ENCODE data around the gene IL36RN. TPM values are rescaled to one million over a fixed set of nuclear protein-coding genes. Genes with fewer than 3 reads are reported as not detected.

IL36RN gene
- total and polyA plus RNA-seq, 2 of the 13 experiments (the other 11 are each of a cell fraction or from before 2014, with no cell fraction given) = not detected

DNA sequence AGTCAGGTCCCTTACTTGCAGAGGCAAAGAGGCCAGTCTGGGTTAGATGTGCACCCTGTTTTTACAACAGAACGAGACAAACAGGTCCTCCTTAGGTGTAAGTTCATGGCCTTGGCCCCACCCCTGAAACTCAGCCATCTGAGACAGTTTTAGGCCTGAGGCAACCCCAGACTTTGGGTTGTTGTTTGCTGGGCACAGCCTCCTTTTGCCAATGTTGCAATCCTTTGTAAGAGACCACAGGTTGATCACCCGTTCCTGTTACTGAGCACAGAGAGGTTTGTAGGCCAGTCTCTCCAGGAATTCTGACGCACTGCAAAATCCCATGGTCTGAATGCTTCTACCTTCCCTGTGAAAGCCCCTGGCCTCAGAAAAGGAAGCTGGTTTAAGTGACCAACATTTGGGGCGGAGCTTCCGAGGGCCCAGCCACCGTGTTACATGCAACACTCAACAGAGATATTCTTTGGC lies 52.9 kb downstream of the IL36RN start (continued):
- TF ChIP-seq, protein P1, sequence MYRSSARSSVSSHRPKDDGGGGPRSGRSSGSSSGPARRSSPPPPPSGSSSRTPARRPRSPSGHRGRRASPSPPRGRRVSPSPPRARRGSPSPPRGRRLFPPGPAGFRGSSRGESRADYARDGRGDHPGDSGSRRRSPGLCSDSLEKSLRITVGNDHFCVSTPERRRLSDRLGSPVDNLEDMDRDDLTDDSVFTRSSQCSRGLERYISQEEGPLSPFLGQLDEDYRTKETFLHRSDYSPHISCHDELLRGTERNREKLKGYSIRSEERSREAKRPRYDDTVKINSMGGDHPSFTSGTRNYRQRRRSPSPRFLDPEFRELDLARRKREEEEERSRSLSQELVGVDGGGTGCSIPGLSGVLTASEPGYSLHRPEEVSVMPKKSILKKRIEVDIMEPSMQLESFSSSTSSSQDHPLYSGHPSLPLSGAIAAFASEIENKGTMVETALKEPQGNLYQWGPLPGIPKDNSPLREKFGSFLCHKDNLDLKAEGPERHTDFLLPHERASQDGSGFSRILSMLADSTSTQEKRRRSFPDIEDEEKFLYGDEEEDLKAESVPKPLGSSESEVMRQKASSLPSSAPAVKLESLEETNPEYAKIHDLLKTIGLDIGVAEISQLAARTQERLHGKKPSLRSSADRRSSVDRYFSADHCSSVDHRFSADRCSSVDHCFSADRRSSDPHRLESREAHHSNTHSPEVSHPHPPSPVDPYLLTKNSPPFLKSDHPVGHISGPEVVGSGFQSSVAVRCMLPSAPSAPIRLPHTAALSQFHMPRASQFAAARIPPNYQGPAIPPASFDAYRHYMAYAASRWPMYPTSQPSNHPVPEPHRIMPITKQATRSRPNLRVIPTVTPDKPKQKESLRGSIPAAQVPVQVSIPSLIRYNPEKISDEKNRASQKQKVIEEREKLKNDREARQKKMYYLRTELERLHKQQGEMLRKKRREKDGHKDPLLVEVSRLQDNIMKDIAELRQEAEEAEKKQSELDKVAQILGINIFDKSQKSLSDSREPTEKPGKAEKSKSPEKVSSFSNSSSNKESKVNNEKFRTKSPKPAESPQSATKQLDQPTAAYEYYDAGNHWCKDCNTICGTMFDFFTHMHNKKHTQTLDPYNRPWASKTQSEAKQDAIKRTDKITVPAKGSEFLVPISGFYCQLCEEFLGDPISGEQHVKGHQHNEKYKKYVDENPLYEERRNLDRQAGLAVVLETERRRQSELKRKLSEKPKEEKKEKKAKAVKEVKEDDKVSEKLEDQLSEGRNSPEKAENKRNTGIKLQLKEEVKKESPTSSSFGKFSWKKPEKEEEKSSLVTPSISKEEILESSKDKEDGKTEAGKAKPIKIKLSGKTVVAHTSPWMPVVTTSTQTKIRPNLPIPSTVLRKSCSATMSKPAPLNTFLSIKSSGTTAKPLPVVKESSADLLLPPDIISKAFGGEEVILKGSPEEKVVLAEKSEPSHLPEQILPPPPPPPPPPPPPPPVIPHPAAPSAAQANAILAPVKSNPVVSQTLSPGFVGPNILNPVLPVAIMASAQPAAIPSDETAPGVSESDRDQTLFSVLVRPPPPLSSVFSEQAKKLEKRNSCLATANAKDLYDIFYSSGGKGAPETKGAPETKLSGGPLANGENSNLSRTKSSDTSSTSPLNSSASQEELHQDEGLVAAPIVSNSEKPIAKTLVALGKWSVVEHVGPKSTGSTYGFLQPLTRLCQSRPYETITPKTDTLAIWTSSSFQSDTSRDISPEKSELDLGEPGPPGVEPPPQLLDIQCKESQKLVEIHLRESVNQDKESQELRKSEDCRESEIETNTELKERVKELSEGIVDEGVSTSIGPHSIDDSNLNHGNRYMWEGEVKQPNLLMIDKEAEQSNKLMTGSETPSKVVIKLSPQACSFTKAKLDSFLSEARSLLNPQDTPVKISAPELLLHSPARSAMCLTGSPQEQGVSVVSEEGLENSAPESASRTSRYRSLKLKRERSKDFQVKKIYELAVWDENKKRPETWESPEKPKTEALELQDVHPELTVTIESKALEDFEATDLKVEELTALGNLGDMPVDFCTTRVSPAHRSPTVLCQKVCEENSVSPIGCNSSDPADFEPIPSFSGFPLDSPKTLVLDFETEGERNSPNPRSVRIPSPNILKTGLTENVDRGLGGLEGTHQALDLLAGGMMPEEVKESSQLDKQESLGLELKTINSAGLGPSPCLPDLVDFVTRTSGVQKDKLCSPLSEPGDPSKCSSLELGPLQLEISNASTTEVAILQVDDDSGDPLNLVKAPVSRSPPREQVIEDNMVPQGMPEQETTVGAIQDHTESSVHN (CRISPR knock-in tag; IDR thresholded peaks at IDR 0.05) = no peak
- TF ChIP-seq, protein P2, sequence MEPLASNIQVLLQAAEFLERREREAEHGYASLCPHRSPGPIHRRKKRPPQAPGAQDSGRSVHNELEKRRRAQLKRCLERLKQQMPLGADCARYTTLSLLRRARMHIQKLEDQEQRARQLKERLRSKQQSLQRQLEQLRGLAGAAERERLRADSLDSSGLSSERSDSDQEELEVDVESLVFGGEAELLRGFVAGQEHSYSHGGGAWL (CRISPR knock-in tag; IDR thresholded peaks at IDR 0.05) = no peak
- TF ChIP-seq, protein P3, sequence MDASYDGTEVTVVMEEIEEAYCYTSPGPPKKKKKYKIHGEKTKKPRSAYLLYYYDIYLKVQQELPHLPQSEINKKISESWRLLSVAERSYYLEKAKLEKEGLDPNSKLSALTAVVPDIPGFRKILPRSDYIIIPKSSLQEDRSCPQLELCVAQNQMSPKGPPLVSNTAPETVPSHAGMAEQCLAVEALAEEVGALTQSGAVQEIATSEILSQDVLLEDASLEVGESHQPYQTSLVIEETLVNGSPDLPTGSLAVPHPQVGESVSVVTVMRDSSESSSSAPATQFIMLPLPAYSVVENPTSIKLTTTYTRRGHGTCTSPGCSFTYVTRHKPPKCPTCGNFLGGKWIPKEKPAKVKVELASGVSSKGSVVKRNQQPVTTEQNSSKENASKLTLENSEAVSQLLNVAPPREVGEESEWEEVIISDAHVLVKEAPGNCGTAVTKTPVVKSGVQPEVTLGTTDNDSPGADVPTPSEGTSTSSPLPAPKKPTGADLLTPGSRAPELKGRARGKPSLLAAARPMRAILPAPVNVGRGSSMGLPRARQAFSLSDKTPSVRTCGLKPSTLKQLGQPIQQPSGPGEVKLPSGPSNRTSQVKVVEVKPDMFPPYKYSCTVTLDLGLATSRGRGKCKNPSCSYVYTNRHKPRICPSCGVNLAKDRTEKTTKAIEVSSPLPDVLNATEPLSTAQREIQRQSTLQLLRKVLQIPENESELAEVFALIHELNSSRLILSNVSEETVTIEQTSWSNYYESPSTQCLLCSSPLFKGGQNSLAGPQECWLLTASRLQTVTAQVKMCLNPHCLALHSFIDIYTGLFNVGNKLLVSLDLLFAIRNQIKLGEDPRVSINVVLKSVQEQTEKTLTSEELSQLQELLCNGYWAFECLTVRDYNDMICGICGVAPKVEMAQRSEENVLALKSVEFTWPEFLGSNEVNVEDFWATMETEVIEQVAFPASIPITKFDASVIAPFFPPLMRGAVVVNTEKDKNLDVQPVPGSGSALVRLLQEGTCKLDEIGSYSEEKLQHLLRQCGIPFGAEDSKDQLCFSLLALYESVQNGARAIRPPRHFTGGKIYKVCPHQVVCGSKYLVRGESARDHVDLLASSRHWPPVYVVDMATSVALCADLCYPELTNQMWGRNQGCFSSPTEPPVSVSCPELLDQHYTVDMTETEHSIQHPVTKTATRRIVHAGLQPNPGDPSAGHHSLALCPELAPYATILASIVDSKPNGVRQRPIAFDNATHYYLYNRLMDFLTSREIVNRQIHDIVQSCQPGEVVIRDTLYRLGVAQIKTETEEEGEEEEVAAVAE (CRISPR knock-in tag; IDR thresholded peaks at IDR 0.05; ENCODE audit: borderline replicate concordance) = no peak
- TF ChIP-seq CEBPG (CRISPR knock-in tag; IDR thresholded peaks at IDR 0.05) (peak; percentile 59; the same call in 1 of the 2 replicates), TOPORS (CRISPR knock-in tag; IDR thresholded peaks at IDR 0.05) (no peak), FOXK1 (CRISPR knock-in tag; IDR thresholded peaks at IDR 0.05; ENCODE audit: borderline replicate concordance, low read depth) (no peak), MXD4 (CRISPR knock-in tag; IDR thresholded peaks at IDR 0.05) (no peak), SAP130 (CRISPR knock-in tag; IDR thresholded peaks at IDR 0.05; ENCODE audit: low read depth) (no peak), ZNF776 (CRISPR knock-in tag; IDR thresholded peaks at IDR 0.05) (no peak), SRSF4 (IDR thresholded peaks at IDR 0.05; ENCODE audit: low read depth, low read length, poor library complexity, severe bottlenecking) (no peak), U2AF1 (optimal IDR thresholded peaks at IDR 0.05; ENCODE audit: low read depth, low read length) (no peak), BCL6 (CRISPR knock-in tag; IDR thresholded peaks at IDR 0.05) (peak; percentile 81)
- TF ChIP-seq, protein P4, sequence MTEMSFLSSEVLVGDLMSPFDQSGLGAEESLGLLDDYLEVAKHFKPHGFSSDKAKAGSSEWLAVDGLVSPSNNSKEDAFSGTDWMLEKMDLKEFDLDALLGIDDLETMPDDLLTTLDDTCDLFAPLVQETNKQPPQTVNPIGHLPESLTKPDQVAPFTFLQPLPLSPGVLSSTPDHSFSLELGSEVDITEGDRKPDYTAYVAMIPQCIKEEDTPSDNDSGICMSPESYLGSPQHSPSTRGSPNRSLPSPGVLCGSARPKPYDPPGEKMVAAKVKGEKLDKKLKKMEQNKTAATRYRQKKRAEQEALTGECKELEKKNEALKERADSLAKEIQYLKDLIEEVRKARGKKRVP (CRISPR knock-in tag; IDR thresholded peaks at IDR 0.05) = peak in 1 of 2 experiments; percentile 56; a peak in 2 of 4 replicates
- TF ChIP-seq, protein P5, sequence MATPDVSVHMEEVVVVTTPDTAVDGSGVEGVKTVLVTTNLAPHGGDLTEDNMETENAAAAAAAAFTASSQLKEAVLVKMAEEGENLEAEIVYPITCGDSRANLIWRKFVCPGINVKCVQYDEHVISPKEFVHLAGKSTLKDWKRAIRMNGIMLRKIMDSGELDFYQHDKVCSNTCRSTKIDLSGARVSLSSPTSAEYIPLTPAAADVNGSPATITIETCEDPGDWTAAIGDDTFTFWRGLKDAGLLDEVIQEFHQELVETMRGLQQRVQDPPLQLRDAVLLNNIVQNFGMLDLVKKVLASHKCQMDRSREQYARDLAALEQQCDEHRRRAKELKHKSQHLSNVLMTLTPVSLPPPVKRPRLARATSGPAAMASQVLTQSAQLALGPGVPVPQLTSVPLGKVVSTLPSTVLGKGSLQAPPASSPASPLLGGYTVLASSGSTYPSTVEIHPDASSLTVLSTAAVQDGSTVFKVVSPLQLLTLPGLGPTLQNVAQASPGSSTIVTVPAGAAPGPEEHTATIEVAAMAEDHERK (CRISPR knock-in tag; IDR thresholded peaks at IDR 0.05; ENCODE audit: low read depth) = no peak

Measured in HepG2 (cell line).